HG02571 (cell line): Measurements from ENCODE around the gene KCNG4.

ENCODE experiments used
- ATAC-seq: cut with Tn5 transposase; IDR thresholded peaks from one replicate; pipeline ENCODE4 v1.9.1; 2021; ENCODE audit warnings: mild to moderate bottlenecking, moderate library complexity; ENCODE audit not compliant: unreplicated experiment

Gene KCNG4

GRCh38 chr16:84239909-84240308 lies at the start of gene KCNG4:
KCNG4 (minus strand) TSS chr16:84240012; CDS start chr16:84237485, 2,527 bp downstream.
- ATAC-seq: no peak

DNA sequence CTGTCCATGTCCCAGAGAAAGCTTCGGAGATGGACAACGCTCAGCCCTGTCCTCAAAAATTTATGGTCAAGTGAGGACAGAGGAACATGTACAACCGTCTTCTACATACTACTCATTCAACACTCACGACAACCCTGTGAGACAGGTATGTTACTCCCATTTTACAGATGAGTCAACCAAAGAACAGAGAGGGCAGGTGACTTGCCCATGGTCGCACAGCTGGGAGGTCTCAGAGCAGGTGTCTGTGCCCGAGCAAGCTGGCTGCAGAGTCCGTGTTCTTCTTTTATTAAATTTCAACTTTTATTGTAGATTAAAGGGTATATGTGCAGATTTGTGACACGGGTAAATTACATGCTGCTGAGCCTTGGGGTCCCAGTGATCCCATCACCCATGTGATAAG lies 49.1 kb upstream of the KCNG4 start:
- no peak for ATAC-seq

DNA sequence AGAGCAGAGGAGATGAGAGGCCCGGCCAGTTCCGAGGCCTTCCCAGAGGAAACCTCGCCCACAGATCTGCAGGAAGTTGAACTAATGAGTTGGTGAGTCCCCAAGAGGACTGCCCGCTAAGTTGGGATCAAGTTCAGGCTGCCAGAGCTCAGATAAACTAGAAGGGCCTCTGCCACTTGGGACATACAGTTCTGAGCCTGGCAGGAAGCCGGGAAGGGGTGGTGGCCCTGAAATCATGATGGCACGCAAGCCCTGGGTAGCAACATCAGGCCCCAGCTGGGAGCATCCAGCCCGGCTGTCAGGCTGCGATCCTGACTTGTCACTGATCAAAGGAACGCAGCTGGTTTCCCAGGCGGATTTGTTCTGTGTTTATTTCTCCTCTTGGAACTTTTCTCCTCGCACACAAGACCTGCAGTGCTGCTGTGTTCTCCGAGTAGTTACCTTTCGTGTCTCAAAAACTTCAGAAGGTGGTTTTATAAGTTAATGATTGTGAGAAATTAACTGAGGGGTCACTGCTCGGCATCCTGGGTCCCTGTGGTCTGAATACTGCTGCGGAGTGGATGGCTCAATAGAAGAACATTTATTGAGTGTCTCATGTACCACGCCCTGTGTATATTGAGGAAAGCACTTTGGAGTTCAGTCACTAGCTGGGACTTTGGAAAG lies 46.9 kb upstream of the KCNG4 start:
- no peak for ATAC-seq

DNA sequence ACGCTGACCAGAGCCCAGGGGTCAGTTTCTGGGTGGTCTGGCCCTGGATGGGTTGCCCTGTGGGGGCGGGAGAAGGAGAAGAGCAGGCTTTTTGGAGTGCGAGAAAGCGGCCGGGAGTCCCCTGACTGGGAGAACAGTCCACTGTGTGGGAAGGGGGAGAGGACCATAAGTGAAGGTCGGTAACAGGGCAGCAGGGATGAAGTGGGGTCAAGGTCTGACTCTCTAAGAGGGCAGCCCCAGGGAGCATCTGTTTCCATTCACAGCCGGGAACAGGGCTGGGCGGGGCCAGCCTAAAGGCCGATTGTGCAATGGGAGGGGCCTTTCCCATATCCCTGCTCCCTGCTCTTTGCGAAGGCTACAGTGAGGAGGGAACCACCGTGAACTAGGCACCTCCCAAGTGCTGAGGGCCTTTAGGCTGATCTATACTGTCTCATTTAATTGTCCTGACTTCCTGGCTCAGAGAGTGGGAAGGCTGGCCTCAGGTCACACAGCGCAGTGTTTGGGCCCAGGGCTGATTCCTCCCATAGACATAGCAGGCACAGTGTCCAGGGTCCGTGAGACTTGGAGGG lies 44.4 kb upstream of the KCNG4 start:
- no peak for ATAC-seq

DNA sequence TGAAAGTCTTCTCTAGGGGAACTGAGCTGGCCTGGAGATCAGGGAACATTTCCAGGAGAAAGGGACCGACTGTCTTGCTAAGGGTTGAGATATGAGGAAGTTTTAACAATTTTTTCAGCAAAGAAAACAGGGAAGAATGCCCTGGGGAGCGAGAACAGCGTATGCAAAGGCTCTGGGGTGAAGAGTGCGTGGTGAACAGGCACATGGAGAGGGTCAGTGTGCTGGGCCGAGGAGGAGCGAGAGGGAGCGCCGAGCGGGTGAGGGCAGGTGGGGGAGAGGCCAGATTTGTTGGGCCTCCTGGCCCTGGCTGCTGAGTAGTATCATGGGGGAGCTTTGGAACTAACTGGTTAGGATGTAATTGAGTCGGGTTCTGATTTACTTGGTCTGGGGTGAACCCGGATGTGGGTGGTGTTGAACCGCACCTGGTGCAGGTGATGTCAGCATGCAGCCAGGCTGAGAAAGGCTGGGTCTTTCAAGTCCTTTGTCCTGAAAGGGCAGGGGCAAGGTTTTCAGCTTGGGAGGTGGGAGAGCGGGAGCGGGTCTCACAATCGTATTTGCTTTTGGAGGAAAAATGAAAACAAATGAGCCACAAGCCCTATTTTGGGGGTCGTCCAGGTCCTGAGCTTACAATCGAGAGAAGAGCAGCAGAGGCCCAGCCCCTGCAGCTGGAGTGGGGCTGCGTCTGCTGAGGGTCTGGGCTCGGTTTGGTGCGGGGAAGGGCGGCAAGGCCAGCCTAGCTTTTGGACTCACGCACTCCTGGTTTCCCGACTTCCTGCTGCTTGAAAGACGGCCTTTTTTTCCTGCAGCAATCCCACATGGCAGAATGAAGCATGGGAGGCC lies 43.7 kb upstream of the KCNG4 start:
- no peak for ATAC-seq

DNA sequence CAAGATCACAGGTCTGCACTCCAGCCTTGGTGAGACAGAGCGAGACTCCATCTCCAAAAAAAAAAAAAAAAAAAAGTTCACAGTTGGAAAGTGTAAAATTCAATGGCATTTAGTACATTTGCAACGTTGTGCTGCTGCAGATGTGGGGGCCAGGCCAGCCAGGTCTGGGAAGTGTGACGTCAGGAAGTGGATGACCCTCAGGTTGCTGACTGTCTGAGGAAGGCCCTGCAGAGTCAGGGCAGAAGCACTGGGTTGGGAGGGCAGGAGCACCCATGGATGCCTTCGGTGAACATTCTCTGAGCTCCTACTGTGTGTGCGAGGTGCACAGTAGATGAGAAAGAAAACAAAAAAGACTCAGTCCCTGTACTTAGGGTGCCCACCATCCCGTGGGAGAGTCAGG lies 42.7 kb upstream of the KCNG4 start:
- ATAC-seq: no peak

DNA sequence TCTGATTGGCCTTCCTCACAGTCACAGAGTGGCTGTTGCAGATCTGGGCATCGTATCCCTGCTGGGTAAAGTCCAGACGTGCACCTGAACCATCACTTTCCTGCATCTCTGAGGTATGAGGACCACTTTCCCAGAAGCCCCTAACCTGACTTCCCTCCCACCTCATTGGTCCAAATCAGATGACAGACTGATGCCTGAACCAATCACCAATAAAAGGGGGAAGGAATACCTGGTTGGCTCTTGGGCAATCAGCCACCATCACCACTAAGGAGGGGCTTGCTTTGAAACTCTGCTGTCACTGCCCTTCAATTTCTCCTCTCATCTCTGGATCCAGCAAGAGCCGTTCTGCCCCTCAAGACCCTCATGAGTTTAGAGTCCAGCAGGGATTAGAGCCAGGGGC lies 41.3 kb upstream of the KCNG4 start:
- ATAC-seq: no peak

DNA sequence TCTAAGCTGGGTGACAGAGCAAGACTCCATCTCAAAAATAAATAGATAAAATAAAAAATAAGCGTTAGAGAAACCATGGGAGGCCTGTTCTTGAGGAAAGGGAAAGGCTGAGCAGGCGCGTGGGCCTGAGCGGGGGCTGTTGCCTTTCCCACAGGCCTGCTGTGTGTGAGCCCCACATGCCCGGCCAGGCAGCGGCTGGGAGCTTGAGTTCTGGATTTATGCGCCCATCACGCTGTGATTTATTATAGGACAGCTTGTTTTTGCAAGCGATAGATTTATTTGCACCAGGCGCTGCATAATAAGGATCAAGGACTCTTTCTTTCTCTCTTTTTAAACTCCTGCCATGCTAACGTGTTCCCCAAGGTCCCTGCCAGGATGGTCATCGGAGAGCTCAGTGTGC lies 40.1 kb upstream of the KCNG4 start:
- no peak for ATAC-seq

DNA sequence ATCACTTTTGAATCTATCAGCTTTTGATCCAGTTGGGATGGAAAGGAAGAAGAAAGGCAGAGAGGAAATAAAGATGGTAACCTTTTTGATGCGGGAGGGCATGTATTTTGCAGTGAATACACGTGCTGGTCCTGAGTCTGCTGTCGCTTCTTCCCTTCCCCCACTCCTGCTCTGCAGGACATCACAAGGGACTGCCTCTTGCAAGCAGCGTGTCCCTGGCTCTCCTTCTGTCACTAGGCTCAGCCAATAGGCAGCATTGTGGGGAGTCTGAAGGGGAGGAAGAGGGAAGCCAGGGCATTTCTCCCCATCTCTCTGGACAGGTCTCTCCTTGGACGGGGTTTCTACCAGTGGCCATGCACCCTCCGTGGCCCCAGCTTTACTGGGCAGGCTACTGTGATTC lies 39.2 kb upstream of the KCNG4 start:
- ATAC-seq: no peak

DNA sequence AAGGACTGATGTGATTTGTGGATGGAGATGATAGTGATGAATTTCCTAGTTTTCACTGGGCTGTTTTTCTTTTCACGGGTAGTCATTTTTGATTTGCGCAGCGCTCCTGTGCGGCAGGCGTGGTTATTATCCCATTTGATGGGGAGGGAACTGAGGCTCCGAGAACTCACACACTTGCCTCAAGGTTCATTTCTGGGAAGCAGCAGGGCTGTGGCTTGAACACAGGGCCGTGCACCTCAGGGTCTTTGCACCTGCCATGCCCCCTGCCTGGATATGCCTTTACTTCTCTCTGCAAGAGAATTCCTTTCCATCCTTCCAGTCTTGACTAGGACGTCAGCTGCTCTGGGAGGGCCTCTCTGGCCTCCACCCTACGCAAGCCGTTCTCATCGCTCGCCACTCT lies 38.5 kb upstream of the KCNG4 start:
- no peak for ATAC-seq

DNA sequence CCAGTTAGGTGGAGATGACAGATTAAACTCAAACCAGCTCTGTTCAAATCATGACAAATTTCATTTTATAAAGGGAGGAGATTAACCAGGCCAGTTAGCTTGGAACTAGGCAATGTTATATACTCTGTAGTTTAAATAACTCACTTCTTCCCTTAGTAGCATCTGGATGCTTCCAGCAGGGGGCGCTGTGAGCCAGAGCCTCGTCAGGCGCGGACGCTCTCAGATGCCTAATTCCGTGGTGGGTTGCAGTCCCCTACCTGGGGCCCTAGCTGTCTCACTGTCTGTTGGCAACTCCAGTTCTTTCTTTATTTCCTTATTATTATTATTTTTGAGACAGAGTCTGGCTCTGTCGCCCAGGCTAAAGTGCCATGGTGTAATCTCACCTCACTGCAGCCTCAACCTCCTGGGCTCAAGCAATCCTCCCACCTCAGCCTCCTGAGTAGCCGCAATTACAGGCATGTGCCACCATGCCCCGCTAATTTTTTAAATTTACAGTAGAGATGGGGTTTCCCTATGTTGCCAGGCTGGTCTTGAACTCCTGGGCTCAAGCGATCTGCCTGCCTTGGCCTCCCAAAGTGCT lies 37.5 kb upstream of the KCNG4 start:
- no peak for ATAC-seq

GRCh38 chr16:84275585-84276151 lies 35.9 kb upstream of the KCNG4 start:
- no peak for ATAC-seq

- no peak for ATAC-seq
These were observed 34.7 kb upstream of the KCNG4 start for GRCh38 chr16:84274515-84274914.

GRCh38 chr16:84272740-84273320 lies 33.0 kb upstream of the KCNG4 start:
- no peak for ATAC-seq

DNA sequence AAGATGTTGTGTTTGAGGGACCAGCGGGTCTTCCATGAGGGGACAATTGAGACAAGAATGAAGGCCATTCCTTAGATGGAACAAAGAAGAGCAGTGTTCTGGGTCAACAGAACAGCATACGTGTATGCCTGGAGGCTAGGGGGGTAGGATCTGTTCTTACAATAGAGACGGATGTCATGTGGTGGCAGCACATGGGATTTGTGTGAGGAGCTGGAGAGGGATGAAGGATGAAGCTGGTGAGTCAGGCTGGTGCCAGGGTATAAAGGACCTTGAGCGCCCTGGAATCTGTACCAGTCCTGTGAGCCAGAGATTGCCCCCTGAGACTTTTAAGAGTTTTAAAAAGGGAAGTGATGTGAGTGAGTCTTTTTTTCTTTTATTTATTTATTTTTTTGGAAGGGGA lies 32.1 kb upstream of the KCNG4 start:
- no peak for ATAC-seq

GRCh38 chr16:84271037-84271436 lies 31.2 kb upstream of the KCNG4 start:
- no peak for ATAC-seq

DNA sequence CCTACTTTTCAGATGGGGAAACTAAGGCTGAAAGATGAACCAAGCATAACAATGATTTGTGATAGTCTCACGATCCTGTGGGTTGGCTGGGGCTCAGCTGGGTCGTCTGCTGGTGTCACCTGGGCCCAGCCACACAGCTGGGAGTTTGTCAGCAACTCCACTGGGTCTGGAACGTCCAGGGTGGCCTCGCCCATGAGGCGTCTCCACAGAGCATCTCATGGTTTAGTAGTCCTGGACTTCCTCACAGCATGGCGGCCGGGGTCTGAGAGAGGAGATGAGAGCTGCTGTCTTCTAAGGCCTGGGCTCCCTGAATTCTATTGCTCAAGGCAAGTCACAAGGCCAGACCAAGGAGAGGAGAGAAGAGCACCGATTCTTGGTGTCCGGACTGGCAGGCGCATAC lies 30.7 kb upstream of the KCNG4 start:
- ATAC-seq: no peak

DNA sequence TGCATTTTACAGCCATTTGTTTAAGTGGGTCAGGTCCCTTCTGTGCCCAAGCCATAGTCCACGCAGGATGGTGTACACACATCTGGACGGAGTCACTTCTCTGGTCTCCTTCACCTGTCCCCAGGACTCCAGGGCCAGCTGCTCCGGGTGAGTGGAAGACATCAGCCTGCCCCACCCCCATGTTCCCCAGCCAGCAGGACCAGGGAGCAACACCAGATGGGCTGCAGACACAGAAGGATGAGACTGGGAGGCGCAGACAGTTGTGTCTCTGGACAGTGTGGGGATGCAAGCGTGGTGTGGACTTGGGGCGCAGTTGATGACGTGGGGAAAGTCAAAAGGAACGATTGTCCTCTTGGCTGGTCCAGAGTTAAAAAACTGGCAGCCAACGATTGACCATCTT lies 30.3 kb upstream of the KCNG4 start:
- no peak for ATAC-seq

- no peak for ATAC-seq
These were observed 28.7 kb upstream of the KCNG4 start for GRCh38 chr16:84268291-84269040.

DNA sequence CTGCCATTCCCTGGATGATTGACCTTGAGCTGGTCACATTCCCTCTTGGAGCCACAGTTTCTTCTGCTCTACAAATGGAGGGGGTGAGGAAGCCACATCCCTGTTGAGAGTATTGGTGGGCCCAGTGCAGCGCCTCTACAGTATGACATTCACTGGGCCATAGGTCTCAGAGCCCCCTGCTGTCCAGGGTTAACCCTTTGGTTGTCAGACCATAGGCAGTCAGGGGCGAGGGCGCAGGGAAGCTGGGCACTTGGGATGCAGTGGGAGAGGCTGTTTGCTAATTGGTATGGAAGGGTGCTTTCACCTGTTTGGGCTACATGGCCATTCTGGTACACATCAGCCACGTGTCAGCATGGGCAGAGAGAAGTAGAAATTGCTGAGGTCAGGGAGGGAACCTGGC lies 27.6 kb upstream of the KCNG4 start:
- ATAC-seq: no peak
